DND-41 (cell line): ENCODE data around the gene ANKRD13B.

Experiments used
- ATAC-seq: fragments of 200-7000 bp; cut with Tn5 transposase; 3 replicates; pipeline ENCODE4 v1.9.1; 2021; ENCODE audit warnings: low read depth; ENCODE audit not compliant: insufficient read depth
- DNase-seq: peaks from one replicate; pipeline ENCODE4 v3.0.0-alpha.2; 2020
- H2AFZ ChIP-seq: 2 replicates; pipeline ENCODE4 v1.6.0; 2012; ENCODE audit warnings: low read depth, low read length
- H3K27ac ChIP-seq: 2 replicates; pipeline ENCODE4 v1.5.1; 2012; ENCODE audit warnings: low read length, inconsistent platforms
- H3K27me3 ChIP-seq: fragments of 200-600 bp; sonication (generic); 2 replicates; pipeline ENCODE4 v1.6.0; 2012; ENCODE audit warnings: low read length, mild to moderate bottlenecking, inconsistent platforms; ENCODE audit not compliant: insufficient read depth, poor library complexity
- H3K36me3 ChIP-seq: 2 replicates; pipeline ENCODE4 v1.5.1; 2012; ENCODE audit warnings: low read length, inconsistent platforms; ENCODE audit not compliant: insufficient read depth
- H3K4me1 ChIP-seq: 2 replicates; pipeline ENCODE4 v1.5.1; 2012; ENCODE audit warnings: mild to moderate bottlenecking, low read length; ENCODE audit not compliant: insufficient read depth
- H3K4me2 ChIP-seq: 2 replicates; pipeline ENCODE4 v1.6.0; 2012; ENCODE audit warnings: mild to moderate bottlenecking, moderate library complexity, low read length, inconsistent platforms; ENCODE audit not compliant: insufficient read depth
- H3K4me3 ChIP-seq, 2 experiments: fragments of 200-600 bp in 1 of 2; shearing (Covaris generic) in 1 of 2; 2 replicates each; pipeline ENCODE4 v1.5.1; 2012 to 2016; ENCODE audit warnings: inconsistent platforms in 2 of 2, low read length in 2 of 2, mild to moderate bottlenecking in 2 of 2, low read depth in 1 of 2, moderate library complexity in 1 of 2
- H3K79me2 ChIP-seq: 2 replicates; pipeline ENCODE4 v1.6.0; 2012; ENCODE audit warnings: low read length, inconsistent platforms; ENCODE audit not compliant: insufficient read depth
- H3K9ac ChIP-seq: 2 replicates; pipeline ENCODE4 v1.6.0; 2012; ENCODE audit warnings: low read depth, mild to moderate bottlenecking, inconsistent platforms, low read length, moderate library complexity
- H3K9me3 ChIP-seq: 2 replicates; pipeline ENCODE4 v1.5.1; 2012; ENCODE audit warnings: low read length, moderate library complexity, mild to moderate bottlenecking, inconsistent platforms; ENCODE audit not compliant: insufficient read depth, severe bottlenecking
- H4K20me1 ChIP-seq: 2 replicates; pipeline ENCODE4 v1.6.0; 2012; ENCODE audit warnings: low read length; ENCODE audit not compliant: insufficient read depth
- EZH2 ChIP-seq: IDR thresholded peaks from 3 replicates; pipeline ENCODE4 v1.6.1; 2012; ENCODE audit warnings: borderline replicate concordance, low read depth, mild to moderate bottlenecking, moderate library complexity, low read length, inconsistent platforms; ENCODE audit not compliant: severe bottlenecking
- TF ChIP-seq, protein P1 (sequence below): IDR thresholded peaks from 2 replicates; pipeline ENCODE4 v1.5.1; 2012; ENCODE audit warnings: borderline replicate concordance, low read length, moderate library complexity, mild to moderate bottlenecking; ENCODE audit not compliant: poor library complexity, severe bottlenecking; ENCODE audit errors: extremely low read depth

ANKRD13B gene

DNA sequence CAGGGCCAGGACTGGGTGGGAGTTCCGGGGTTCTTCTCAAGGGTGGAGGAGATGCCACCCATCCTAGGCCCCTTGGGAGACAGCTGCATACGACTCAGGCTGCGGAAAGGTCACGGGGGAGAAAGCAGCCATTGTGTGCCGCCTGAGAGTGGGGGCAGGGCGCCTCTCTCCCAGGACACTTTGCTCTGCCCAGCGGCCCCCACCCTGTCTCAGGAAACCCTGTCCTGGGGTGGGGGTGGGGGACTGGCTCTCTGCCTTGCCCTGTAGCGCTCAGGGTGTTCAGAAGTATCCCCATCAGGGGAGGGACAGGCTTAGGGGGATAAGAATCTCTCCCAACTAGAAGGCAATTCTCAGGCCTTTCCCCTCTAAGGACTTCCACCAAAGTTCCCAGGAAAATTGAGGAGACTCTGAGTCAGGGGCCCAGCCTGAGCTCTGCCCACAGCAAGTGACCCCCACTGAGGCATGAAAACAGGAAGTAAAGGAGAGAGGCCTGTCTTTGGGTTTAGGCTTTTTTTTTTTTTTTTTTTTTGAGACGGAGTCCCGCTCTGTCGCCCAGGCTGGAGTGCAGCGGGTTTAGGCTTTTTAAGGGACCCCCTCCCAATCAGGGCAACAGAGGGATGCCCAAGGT lies 8.4 kb upstream of the ANKRD13B start:
- H3K27ac ChIP-seq = 0 out of 2 replicates have a peak overlapping the region, but pooled peaks have one; percentile 27
- no peak overlapping the region for H2AFZ ChIP-seq
- H4K20me1 ChIP-seq = peaks cover 78% of the 10 kb centered on the region
- no peak overlapping the region for H3K4me2 ChIP-seq
- TF ChIP-seq, protein P1, sequence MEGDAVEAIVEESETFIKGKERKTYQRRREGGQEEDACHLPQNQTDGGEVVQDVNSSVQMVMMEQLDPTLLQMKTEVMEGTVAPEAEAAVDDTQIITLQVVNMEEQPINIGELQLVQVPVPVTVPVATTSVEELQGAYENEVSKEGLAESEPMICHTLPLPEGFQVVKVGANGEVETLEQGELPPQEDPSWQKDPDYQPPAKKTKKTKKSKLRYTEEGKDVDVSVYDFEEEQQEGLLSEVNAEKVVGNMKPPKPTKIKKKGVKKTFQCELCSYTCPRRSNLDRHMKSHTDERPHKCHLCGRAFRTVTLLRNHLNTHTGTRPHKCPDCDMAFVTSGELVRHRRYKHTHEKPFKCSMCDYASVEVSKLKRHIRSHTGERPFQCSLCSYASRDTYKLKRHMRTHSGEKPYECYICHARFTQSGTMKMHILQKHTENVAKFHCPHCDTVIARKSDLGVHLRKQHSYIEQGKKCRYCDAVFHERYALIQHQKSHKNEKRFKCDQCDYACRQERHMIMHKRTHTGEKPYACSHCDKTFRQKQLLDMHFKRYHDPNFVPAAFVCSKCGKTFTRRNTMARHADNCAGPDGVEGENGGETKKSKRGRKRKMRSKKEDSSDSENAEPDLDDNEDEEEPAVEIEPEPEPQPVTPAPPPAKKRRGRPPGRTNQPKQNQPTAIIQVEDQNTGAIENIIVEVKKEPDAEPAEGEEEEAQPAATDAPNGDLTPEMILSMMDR = no peak
- no peak for TF ChIP-seq EZH2
- no peaks in the 10 kb centered on the region for H3K9me3 ChIP-seq
- no peak overlapping the region; the same call in 1 of the 2 replicates for H3K9ac ChIP-seq
- no peaks in the 10 kb centered on the region for H3K27me3 ChIP-seq
- H3K79me2 ChIP-seq = peaks cover 71% of the 10 kb centered on the region
- DNase-seq = no peak
- no peak for ATAC-seq
- peaks cover 32% of the 10 kb centered on the region for H3K4me1 ChIP-seq
- H3K4me3 ChIP-seq = no peak overlapping the region
- H3K36me3 ChIP-seq = peaks cover 42% of the 10 kb centered on the region

DNA sequence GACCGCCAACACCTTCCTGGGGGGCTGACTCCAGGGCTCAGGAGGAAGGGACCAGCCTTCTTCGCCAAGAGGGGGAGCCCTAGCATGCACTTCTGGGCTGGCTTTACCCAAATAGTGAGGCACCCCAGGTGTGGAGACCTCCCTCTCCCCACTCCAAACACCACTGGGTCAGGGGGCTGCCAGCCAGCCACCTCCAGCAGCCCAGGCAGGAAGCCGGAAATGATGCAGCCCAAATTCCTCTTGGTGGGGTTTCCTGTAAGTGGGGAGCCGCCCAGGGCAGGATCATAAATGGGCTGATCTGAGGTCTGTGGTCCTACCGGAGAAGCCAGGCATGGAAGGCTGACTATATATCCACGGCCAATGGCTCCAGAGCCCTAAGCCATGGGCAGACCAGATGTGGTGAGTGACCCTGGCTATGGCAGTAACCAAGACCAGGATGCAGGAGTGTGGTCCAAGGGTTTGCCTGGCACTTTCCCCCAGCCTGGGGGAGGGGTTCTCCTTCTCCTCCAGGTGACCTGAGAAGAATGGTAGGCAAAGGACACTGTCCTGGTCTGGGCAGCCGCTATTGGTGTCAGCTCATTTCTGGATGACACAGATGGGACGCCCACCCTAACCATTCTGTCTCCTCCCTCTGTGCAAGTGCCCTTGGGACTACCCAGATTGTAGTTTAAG lies 7.7 kb upstream of the ANKRD13B start:
- ATAC-seq (no peak), DNase-seq (no peak)
- no peaks in the 10 kb centered on the region for H3K9me3 ChIP-seq
- H4K20me1 ChIP-seq = peaks cover 71% of the 10 kb centered on the region
- no peak overlapping the region for H2AFZ ChIP-seq
- no peaks in the 10 kb centered on the region for H3K27me3 ChIP-seq
- H3K4me1 ChIP-seq = peaks cover 38% of the 10 kb centered on the region
- peaks cover 73% of the 10 kb centered on the region for H3K79me2 ChIP-seq
- H3K9ac ChIP-seq = no peak overlapping the region; the same call in 1 of the 2 replicates
- peak overlapping the region; percentile 7; the same call in 1 of the 2 replicates for H3K4me2 ChIP-seq
- TF ChIP-seq, protein P1 = peak; percentile 42
- TF ChIP-seq EZH2 = no peak
- 0 out of 2 replicates have a peak overlapping the region, but pooled peaks have one; percentile 20 for H3K27ac ChIP-seq
- H3K36me3 ChIP-seq = peaks cover 36% of the 10 kb centered on the region
- H3K4me3 ChIP-seq = no peak overlapping the region

DNA sequence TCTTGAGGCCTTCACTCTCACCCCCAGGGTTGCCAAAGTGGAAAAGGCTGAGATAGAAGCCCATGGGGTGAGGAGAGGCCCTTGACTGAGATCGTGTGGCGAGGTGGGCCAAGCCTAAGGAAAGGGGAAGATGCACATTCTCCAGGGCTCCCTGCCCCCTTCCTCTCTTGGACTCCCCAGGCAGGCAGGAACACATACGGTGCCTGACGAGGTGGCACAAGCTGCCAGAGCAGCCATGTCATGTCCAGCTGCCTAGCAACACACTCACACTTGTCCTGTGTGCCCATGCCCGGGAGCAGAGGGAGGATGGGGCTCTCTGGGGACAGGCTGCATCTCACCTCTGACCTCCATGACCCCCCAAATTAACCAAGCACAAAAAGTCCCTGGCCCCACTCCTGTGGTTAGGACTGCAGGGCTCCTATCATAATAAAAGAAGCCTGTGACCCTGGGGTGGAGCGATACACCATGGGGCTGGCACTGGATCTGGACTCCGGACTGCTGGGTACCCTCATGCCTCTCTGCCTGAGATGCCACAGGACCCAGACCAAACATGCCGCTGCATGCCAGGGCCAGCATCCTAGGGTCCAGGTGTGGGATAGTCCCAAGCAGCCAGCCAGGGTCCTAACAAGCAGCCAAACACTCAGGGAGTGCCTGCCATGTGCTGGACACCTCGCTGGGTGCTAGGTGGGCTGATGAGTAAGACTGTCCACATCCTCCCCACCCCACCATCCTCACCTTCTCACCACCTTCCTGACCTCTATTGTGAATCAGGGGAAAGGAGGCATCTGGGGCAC lies 6.1 kb upstream of the ANKRD13B start:
- no peak overlapping the region; the same call in 1 of the 2 replicates for H3K27ac ChIP-seq
- peaks cover 22% of the 10 kb centered on the region for H3K36me3 ChIP-seq
- ATAC-seq (no peak), DNase-seq (no peak)
- H3K4me2 ChIP-seq = peak overlapping the region; percentile 97; the same call in 1 of the 2 replicates
- H3K4me3 ChIP-seq = peak overlapping the region in 1 of 2 experiments; percentile 74; a peak in 2 of 4 replicates
- H3K79me2 ChIP-seq = peaks cover 76% of the 10 kb centered on the region
- H3K9ac ChIP-seq = peak overlapping the region; percentile 72; the same call in 1 of the 2 replicates
- H3K27me3 ChIP-seq = no peaks in the 10 kb centered on the region
- H2AFZ ChIP-seq = no peak overlapping the region
- H3K9me3 ChIP-seq = no peaks in the 10 kb centered on the region
- H3K4me1 ChIP-seq = peaks cover 54% of the 10 kb centered on the region
- no peak for TF ChIP-seq EZH2
- H4K20me1 ChIP-seq = peaks cover 68% of the 10 kb centered on the region
